Erythroblast (primary cell): ENCODE results near the gene BUB3.

Experiments
- DNase-seq, 2 experiments: peaks; one replicate each; lab custom pipeline; 2025; lab: John Stamatoyannopoulos, UW
- GATA1 ChIP-seq: IDR thresholded peaks from 2 replicates; pipeline ENCODE4 v1.6.1; 2011; ENCODE audit warnings: low read depth, mild to moderate bottlenecking, control low read depth, low read length, moderate library complexity
- POLR2A ChIP-seq: IDR thresholded peaks from 2 replicates; pipeline ENCODE4 v1.6.1; 2011; ENCODE audit warnings: mild to moderate bottlenecking, low read length

Gene BUB3

DNA sequence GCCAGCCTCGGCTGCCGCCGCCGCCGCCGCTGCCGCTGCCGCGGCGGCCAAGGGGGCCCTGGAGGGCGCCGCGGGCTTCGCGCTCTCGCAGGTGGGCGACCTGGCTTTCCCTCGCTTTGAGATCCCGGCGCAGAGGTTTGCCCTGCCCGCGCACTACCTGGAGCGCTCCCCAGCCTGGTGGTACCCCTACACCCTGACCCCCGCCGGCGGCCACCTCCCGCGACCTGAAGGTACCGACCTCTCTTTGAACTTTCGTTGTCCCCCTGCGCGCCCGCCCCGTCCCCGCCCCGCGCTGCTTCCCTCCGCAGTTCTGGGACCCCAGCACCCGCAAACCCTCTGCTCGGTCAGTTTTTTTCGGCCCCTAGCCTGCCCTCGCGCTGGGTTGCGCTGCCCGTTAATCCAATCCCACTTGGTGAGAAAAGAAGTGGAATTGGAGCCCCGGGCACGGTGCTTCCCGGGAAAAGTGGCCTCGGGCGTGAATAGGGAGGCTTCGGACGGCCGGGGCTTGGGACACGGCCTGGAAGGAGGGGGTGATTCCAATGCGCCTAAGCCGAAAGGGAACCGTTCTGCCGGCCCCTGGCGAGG, 17.9 kb upstream of the BUB3 start:
- TF ChIP-seq POLR2A = no peak
- no peak for TF ChIP-seq GATA1
- DNase-seq = no peak

DNA sequence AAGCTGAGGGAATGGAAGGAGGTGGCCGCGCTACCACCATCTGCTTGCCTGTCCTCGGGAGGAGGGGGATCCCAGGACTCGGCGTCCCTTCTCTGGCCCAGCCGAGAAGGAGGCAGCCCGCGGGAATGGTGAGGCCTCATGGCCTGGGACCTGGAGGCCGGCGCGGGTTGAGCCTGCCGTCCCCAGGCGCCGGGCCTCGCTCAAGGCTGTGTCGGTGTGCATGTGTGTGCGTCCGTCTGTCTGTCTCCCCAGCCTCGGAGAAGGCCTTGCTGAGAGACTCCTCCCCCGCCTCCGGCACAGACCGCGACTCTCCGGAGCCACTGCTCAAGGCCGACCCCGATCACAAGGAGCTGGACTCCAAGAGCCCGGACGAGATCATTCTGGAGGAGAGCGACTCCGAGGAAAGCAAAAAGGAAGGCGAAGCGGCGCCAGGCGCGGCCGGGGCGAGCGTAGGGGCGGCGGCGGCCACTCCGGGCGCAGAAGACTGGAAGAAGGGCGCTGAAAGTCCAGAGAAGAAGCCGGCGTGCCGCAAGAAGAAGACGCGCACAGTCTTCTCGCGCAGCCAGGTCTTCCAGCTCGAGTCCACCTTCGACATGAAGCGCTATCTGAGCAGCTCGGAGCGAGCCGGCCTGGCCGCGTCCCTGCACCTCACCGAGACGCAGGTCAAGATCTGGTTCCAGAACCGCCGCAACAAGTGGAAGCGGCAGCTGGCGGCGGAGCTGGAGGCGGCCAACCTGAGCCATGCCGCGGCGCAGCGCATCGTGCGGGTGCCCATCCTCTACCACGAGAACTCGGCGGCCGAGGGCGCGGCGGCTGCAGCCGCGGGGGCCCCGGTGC, 17.2 kb upstream of the BUB3 start:
- TF ChIP-seq POLR2A (no peak), GATA1 (no peak)
- DNase-seq = peak; percentile 35 to 37

DNA sequence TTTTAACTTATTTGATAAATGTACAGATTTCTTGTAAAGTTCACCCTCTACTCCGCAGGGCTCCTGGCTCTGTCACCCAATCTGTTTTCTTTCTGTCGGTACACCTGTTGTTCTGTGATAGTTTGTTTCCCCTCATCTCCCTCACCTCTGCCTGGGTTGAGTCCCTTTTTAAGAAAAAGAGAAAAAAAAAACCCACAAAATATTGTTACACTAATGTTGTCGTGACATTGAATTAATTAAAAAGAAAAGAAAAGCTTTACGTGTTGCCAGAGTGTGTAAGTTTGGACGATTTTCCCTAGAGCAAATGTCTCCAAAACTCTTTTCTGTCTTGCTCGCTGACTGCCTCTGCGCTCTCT, 15.1 kb upstream of the BUB3 start:
- DNase-seq = no peak
- TF ChIP-seq POLR2A = no peak
- TF ChIP-seq GATA1 = no peak

DNA sequence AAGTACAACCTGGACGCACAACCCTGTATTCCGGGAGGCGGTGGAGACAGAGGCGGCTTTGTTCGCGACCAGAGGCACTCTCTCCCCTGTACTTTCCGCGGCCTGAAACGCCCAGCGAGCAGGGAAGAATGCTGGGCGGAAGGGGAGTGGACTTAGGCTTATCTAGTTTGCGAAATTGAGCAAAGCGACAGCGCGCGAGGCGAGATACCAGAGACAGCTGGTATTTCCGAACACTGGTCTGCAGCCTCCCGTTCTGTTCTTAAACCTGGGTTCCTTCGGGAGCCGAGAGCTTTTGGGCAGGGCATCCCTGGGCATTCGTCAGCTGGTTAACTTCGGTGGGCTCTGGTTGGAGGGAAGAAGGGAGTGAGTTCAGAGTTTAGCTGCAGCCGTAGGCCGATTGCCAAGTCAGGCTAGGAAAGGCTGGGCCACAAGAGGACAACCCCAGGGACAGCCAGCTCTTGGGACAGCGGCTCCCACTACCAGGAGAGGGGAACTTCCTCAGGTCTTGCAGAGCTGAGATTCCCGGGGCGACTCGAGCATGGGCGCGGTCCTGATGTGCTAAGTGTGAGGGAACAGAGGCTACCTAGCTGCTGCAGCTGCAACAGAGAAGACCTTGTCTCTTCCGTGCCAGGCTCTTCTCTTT, 14.6 kb upstream of the BUB3 start:
- DNase-seq = peak; percentile 53 to 58
- TF ChIP-seq GATA1 = no peak
- TF ChIP-seq POLR2A = no peak

DNA sequence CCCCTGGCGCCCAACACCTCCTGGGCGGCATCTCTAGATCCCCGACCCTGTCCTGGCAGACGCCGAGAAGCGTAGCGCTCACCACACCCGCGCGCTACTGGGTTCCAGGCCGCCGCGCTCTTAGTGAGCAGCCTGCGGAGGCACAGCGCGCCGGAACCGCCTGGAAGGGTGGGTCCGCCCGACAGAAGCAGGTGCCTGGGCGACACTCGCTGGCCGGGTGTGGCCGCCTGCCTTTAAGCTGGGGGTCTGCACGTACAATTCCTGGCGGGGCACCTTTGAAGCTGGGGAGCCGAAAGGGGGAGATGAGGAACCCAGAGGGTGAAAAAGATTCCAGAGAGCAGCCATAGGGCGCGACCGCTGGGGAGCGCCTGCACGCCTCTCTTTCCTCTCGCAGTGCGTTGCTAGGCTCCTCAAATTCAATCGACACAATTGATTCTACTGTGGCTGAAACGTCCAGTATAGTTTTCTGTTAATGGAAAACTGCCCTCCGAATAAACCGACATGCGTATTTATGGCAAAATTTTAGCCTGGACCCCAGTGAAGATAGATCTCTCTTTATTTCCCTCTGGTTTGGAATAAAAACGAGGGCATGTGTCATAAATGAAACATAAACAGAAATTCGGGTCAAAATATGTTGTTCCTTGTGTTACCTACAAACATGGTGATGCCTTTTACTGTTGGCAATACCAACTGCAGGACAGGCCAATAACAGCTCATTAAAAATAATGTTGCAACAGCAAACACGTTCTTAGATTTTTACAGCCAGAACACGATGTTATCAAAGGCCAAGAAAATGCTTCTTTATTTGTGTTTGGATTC, 13.8 kb upstream of the BUB3 start:
- TF ChIP-seq POLR2A = no peak
- TF ChIP-seq GATA1 = no peak
- peak; percentile 27 to 34 for DNase-seq

DNA sequence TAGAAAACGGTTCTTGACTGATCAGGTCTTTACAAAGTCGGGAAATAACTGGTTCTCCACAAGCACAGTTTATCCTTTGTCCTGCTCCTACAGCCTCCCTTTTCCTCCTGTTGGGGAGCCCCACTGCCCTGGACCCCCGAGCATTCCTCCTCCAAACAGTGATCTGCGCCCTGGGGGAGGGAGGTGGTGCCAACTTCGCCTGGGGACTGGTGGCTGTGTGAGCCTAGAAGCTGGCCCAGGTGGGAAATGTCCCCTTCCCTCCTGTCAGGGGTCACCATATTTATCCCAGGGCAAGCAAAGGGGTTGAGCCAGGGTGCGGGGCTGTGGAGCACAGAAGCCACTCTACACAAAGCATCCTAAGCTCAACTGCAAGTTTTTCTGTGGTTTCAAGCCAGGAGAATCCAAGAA, 13.2 kb upstream of the BUB3 start:
- TF ChIP-seq POLR2A = no peak
- TF ChIP-seq GATA1 = no peak
- no peak for DNase-seq

DNA sequence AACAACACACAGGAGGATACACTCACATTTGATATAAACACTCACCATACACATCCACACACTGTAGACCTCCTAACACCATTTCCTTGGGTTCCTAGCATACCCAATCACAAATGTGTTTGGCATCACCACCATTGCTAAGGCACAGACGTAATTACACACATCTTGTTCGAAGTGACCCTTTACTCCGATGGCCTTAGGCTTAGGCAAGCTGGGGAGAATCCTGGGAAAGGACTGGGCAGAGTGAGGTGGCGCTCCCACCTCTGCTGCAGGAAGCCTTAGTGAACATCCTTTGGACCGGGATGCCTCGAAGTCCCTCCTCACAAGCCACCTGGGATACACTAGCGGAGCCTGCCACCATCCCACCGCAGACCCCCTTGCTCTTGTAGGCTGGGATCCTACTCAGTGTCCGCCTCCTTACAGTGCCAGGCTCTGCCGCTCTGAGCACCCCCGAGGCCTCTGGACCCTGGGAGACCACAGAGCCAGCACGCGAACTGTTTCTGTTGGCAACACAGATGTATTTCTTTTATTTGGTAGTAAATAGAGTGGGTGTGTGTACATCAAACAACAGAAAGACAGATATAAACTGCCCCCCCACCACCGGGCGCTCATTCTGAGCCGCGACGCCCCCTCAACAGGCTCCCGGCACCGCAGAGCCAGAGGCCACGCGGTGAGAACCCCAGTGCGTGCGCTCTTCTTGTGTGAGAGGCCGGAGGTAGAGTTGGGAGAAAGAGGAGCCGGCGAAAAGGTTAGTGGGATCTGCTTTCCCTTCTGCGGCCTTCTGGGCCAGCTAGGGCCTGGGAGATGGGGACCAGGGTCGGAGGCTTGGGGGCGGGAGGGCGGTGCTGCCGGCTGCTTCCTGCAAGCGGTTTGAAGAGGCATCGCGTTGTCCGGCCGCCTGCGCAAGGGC, 12.2 kb upstream of the BUB3 start:
- TF ChIP-seq GATA1 (no peak), POLR2A (no peak)
- DNase-seq = no peak

DNA sequence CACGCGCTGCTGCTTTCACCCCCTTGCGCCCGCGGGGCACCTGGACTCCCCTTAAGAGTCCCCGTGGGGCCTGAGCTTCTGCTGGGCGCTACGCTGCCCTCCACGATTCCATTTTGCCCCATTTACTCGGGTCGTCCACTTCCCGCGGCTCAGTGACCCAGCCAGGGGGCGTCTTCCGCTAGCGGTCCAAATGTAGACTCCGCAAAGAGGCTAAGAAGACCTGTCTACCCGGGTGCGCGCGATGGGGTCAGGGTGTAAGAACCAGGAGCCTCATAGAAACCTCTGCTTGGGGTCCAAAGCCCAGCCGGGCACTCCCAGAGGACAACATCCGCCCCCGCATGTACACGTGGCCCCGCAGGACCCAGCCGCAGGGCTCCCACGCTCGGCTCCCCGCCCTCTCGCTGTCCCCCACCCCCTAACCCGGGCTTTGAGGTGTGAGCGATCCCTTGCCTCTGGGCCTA, 11.5 kb upstream of the BUB3 start:
- no peak for TF ChIP-seq POLR2A
- TF ChIP-seq GATA1 = no peak
- no peak for DNase-seq

DNA sequence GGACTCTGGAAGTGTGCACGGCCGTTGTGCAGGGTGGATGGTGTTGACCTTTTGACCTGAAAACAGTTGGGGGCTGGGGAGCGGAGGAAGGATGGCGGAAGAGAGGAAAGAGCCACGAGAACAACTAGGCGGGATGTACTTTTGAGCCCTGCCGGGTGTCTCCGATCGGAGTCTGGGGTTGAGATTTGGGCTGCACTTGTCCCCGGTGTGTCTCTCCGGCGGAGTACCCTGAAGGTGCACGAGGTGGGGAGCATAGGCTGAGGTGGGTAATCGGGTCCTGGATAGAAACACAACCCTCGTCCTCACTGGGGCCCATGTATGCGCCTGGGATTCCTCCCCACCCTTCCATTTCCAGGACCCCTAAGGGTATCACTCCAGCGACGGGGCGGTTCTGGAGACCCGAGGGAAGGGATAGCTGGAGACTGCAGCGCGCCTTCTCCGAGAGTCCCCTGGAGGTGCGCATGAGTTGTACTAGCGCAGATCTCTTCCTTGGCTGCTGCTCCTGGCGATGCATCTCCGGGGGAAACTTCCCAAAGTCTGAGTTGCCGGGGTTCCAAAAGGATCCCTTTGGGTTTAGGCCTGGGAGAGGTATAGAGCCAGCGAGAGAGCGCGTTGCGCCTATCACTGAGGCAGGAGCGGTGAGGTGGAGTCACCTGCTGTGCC, 10.9 kb upstream of the BUB3 start:
- TF ChIP-seq GATA1 = no peak
- no peak for TF ChIP-seq POLR2A
- no peak for DNase-seq

DNA sequence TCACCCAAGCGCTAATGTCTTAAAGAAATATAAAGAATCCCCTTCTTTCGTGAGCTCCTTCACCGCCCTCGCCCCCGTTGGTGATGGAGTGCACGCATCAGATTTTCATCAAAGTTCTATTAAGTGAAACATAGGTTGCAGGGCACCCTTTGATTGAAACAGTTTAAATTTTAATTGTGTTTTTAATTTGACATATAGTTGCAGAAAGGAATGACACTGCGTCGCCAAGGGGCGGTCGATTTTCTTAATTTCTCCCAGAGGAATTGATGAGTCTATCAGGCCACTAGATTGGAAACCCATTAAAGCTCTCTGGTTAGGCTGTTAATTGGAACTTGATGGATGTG, 10.4 kb upstream of the BUB3 start:
- DNase-seq = no peak
- no peak for TF ChIP-seq POLR2A
- no peak for TF ChIP-seq GATA1

DNA sequence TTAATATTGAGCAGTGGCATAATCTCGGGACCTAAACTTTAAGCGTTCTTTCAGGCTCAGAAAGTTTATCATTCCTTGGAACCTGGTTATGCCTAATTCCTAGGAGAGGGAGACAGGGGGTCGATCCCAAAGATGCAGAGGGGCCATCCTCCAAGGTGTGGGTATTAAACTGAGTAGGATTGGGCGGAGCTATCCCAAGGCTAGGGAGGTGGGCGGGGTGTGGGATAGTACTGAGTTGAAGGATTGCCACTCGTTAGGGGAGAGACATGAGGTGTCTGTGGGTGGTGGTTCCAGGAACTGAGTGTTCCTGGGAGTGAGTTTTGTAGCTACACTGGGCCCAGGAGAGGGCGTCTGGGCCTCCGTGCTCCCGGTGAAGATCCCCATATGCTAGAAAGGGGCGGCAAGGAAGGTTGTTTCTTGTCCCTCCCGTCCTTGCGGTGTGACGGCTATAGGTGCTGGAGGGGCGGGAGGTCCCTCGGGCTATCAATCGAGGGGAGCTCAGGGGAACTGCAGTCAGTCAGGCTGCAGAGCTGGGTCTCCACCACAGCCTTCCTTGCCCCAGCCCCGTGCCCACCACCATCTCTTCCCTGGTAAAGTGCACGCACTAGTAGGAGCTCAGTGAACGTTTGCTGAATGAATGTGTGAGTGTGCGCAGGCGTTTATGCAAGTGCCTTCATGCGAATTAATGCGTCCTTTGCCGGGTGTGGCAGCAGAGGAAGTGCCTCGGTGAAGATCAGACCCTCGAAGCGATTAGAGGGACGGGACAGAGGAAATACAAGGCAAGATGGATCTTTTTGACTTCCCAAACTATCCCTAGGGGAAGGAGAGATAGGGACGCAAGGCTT, 9.3 kb upstream of the BUB3 start:
- TF ChIP-seq GATA1 (no peak), POLR2A (no peak)
- peak; percentile 19 to 27 for DNase-seq

DNA sequence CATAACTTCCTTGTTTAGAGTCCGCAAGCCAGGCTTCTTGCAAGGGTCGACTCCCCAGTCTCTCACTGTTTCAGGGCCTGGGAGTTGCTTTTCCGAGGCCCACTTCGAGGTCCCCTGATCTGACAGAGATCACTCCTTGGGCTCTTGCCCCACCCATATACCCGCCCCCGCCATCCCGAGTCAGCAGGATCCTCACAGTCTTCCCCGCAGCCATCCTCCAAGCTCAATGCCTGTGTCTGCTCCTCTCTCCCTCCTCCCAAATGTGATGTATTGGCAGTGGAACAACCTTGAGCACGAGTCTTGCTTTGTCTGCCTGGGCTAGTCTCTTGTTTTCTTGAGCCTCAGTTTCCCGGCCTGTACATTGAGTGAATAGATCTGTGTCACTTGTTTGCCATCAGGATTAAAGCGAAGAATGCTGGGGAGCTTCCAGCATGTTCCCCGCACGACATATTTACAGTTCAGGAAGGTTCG, 8.6 kb upstream of the BUB3 start:
- TF ChIP-seq GATA1 = no peak
- TF ChIP-seq POLR2A = no peak
- DNase-seq = no peak
